Neuron (in vitro differentiated cells): ENCODE data around the gene B9D2.

Source experiments
- H2AFZ ChIP-seq: one replicate; pipeline ENCODE4 v1.6.1; 2013; ENCODE audit warnings: low read depth, mild to moderate bottlenecking, inconsistent platforms, low read length, moderate library complexity
- H3K27me3 ChIP-seq: one replicate; pipeline ENCODE4 v1.6.1; 2013; ENCODE audit warnings: low read length; ENCODE audit not compliant: insufficient read depth
- H3K36me3 ChIP-seq: one replicate; pipeline ENCODE4 v1.6.1; 2013; ENCODE audit warnings: low read length; ENCODE audit not compliant: insufficient read depth
- H3K4me1 ChIP-seq: one replicate; pipeline ENCODE4 v1.6.1; 2013; ENCODE audit warnings: low read length; ENCODE audit not compliant: insufficient read depth
- H3K4me3 ChIP-seq: 2 replicates; pipeline ENCODE4 v1.5.1; 2013; ENCODE audit warnings: mild to moderate bottlenecking, low read length, moderate library complexity
- H3K9me3 ChIP-seq: one replicate; pipeline ENCODE4 v1.6.1; 2013; ENCODE audit warnings: low read length

B9D2 gene

GRCh38 chr19:41304706-41305483 lies 59.1 kb downstream of the B9D2 start:
- Histone ChIP-seq H2AFZ (no peak overlapping the region), H3K36me3 (peaks cover 65% of the 10 kb centered on the region), H3K27me3 (no peaks in the 10 kb centered on the region), H3K9me3 (no peaks in the 10 kb centered on the region), H3K4me1 (no peaks in the 10 kb centered on the region), H3K4me3 (no peak overlapping the region)
